Spleen (tissue), 11 donors: Measurements from ENCODE around the gene CACNA1A. TPM values are rescaled to one million over a fixed set of nuclear protein-coding genes. Genes with fewer than 3 reads are reported as not detected.
"Not testable (repeated sequence)": the region's sequence is repeated elsewhere in the genome, so short reads cannot be mapped to it uniquely, and the experiment has no call there.

Experiments
- DNase-seq: peaks from one replicate; pipeline ENCODE4 v3.0.0-alpha.2; 2020
- H3K27ac ChIP-seq, 8 donors: fragments of 200-600 bp; sonication (generic) in 7 of 8; 1 replicate in 4 of 8; 2 replicates in 4 of 8; pipeline versions ENCODE4 v1.5.0 to v1.8.0; 2016 to 2021; ENCODE audit warnings: inconsistent platforms in 4 of 8, mild to moderate bottlenecking in 4 of 8, moderate library complexity in 1 of 8
- H3K27me3 ChIP-seq, 7 donors: fragments of 200-600 bp; sonication (generic) in 6 of 7; replicated peaks in 1 of 7; 1 replicate in 4 of 7; 2 replicates in 3 of 7; pipeline versions ENCODE4 v1.5.0 to v1.8.0; 2016 to 2021; ENCODE audit warnings: inconsistent platforms in 3 of 7, mild to moderate bottlenecking in 1 of 7
- H3K36me3 ChIP-seq, 6 donors: fragments of 200-600 bp; sonication (generic) in 5 of 6; 1 replicate in 4 of 6; 2 replicates in 2 of 6; pipeline versions ENCODE4 v1.5.0 to v1.8.0; 2016 to 2021; ENCODE audit warnings: inconsistent platforms in 2 of 6
- H3K4me1 ChIP-seq, 6 donors: fragments of 200-600 bp; sonication (generic) in 5 of 6; 1 replicate in 3 of 6; 2 replicates in 3 of 6; pipeline versions ENCODE4 v1.5.0 to v1.8.0; 2016 to 2021; ENCODE audit warnings: inconsistent platforms in 3 of 6
- H3K4me3 ChIP-seq, 8 donors: fragments of 200-600 bp; sonication (generic) in 7 of 8; 1 replicate in 4 of 8; 2 replicates in 4 of 8; pipeline versions ENCODE4 v1.5.0 to v1.8.0; 2016 to 2021; ENCODE audit warnings: inconsistent platforms in 4 of 8, mild to moderate bottlenecking in 4 of 8, moderate library complexity in 2 of 8
- H3K9me3 ChIP-seq, 8 donors: fragments of 200-600 bp; sonication (generic) in 7 of 8; 1 replicate in 4 of 8; 2 replicates in 4 of 8; pipeline versions ENCODE4 v1.5.0 to v1.8.0; 2016 to 2021; ENCODE audit warnings: inconsistent platforms in 4 of 8
- POLR2A ChIP-seq, 3 donors: fragments of 450-650 bp; IDR thresholded peaks; one replicate each; pipeline ENCODE4 v1.5.1; 2017; ENCODE audit warnings: antibody characterized with exemption in 3 of 3, mild to moderate bottlenecking in 1 of 3
- POLR2AphosphoS5 ChIP-seq, 3 donors: sonication (generic); formaldehyde crosslinking; IDR thresholded peaks; one replicate each; pipeline ENCODE4 v1.5.1; 2017; ENCODE audit warnings: antibody characterized with exemption in 3 of 3
- WGBS, 5 donors: extraction: QIAGEN DNeasy Blood & Tissue Kit in 3 of 5; methylation state at CpG; one replicate each; pipeline versions ENCODE4 v1.1.5 to v1.1.7; 2013 to 2018; 5-methylcytosine and 5-hydroxymethylcytosine counted together
- intact Hi-C: fragments of 100-400 bp; cut with DNase I; formaldehyde crosslinking; loops from one replicate; pipeline ENCODE4 v1.15.0; 2023; ENCODE audit warnings: low total_unique reads
- polyA plus RNA-seq, 3 donors: library from polyadenylated mRNA; stranded (reverse); fragments of 200-250 nt; gene quantifications; one replicate each; pipeline ENCODE4 v1.2.1, GENCODE V29; 2013
- total RNA-seq, 7 donors: library from RNA; depleted of rRNA in 3 of 7; stranded (reverse); fragments of >200 nt in 3 of 7; fragmentation: NEBNext Ultra II Directional in 4 of 7; extraction: Animal tissue kit (Norgen Biotek cat#: 25700) in 4 of 7; gene quantifications; one replicate each; pipeline versions ENCODE4 v1.1.0 to v1.2.1, GENCODE V29; 2016 to 2021
- TF ChIP-seq, protein P1 (sequence below), 11 experiments: fragments of 200-600 bp in 7 of 11; fragments of 450-650 bp in 4 of 11; sonication (generic) in 4 of 11; IDR thresholded peaks in 8 of 11; conservative IDR thresholded peaks in 3 of 11; 1 replicate in 7 of 11; 2 replicates in 4 of 11; pipeline versions ENCODE4 v1.4.0 to v1.8.0; 2016 to 2021; ENCODE audit warnings: antibody characterized with exemption in 11 of 11, inconsistent platforms in 4 of 11, mild to moderate bottlenecking in 1 of 11
- donor health status: healthy with polysubstance abuse.
- donor health status: DM: no; HTN: no; CAD: no; lungs with moderate emphysema.
- donor health status: DM: no; HTN: no; CAD: no.
- donor health status: Bipolar disorder and iron deficiency.
- donor health status: healthy.
- donor health status: DM: no; HTN: no; CAD: no.
- donor health status: DM: yes; HTN: yes; CAD: no.

The CACNA1A gene
- total and polyA plus RNA-seq, 10 donors: 0.39 to 1.9 (median 0.75) TPM

DNA sequence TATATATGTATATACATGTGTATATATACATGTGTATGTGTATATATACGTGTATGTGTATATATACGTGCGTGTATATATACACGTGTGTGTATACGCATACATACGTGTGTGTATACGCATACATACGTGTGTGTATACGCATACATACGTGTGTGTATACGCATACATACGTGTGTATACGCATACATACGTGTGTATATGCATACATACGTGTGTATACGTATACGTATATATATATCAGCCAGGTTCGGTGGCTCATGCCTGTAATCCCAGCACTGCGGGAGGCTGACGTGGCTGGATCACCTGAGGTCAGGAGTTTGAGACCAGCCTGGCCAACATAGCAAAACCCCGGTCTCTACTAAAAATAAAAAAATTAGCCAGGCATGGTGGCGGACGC, 321.4 kb downstream of the CACNA1A start:
- H3K27ac ChIP-seq, H3K27me3 ChIP-seq, DNase-seq, intact Hi-C loops, H3K9me3 ChIP-seq, H3K36me3 ChIP-seq, H3K4me3 ChIP-seq: not testable (repeated sequence)
- WGBS, 5 donors: 83 to 96% (median 88%) methylated on average over 22 to 23 of the region's 23 CpGs
- peaks cover 10 to 44% (median 23%) of the 10 kb centered on the region in 6 donors for H3K4me1 ChIP-seq

DNA sequence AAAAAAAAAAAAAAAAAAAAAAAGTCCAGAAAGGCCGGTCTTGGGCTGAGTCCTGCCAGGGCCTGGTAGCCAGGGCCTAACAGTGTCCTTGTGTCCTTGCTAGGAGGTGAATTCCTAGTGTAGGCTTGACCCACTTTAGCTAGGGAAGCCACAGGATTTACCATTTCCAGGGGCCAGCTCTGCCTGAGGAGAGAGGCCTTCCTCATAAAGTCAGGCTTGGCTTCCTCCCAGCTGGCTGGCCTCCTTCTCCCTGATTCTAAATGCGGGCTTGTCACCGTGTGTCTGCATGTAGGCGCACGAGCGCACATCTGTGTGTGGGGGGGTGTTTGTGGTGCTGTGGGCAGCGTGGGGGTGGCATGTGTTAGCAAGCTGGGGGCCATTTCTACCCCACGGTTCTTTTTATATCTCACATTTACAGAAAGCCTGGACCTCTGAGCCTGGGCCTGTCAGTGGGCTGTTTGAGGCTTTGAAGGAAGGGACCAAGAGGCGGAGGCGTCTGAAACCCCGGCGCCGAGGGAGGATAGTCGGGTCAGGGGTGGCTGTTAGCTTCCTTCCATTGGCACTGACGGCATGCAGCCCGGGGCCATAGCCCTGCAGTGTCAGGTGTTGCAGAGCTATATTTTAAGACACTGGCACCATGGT, 324.4 kb downstream of the CACNA1A start:
- 5 to 10% (median 9%) methylated on average over 16 of the region's 16 CpGs for WGBS, 5 donors
- Histone ChIP-seq H3K36me3 (no peaks in the 10 kb centered on the region), H3K9me3 (no peaks in the 10 kb centered on the region), H3K4me1 (peaks cover 10 to 45% (median 25%) of the 10 kb centered on the region in 6 donors), H3K27me3 (no peaks in the 10 kb centered on the region), H3K4me3 (no peak overlapping the region), H3K27ac (peak overlapping the region in 7 of 8 donors; percentile 22 to 73 (median 61))
- peak; percentile 82 for DNase-seq
- no peak for TF ChIP-seq POLR2A (IDR thresholded peaks at IDR 0.05)
- TF ChIP-seq POLR2AphosphoS5 (IDR thresholded peaks at IDR 0.05): peak in 1 of 3 donors; percentile 42
- intact Hi-C loops: no loop called here

DNA sequence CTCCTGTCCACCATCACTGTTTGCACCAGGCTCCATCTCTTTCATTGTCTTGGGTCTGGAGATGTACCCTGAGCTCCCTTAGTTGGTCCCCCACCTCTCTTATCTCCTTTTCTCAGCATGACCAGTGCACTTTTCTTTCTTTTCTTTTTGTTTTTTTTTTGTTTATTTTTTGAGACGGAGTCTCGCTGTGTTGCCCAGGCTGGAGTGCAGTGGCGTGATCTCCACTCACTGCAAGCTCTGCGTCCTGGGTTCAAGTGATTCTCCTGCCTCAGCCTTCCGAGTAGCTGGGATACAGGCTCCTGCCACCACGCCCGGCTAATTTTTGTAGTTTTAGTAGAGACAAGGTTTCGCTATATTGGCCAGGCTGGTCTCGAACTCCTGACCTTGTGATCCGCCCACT, 328.0 kb downstream of the CACNA1A start:
- H3K27me3 ChIP-seq, H3K36me3 ChIP-seq, H3K9me3 ChIP-seq, intact Hi-C loops, H3K4me3 ChIP-seq, H3K27ac ChIP-seq, DNase-seq: not testable (repeated sequence)
- H3K4me1 ChIP-seq: peaks cover 10 to 61% (median 29%) of the 10 kb centered on the region in 6 donors
- WGBS, 5 donors: 93 to 97% (median 95%) methylated on average over 10 of the region's 10 CpGs

DNA sequence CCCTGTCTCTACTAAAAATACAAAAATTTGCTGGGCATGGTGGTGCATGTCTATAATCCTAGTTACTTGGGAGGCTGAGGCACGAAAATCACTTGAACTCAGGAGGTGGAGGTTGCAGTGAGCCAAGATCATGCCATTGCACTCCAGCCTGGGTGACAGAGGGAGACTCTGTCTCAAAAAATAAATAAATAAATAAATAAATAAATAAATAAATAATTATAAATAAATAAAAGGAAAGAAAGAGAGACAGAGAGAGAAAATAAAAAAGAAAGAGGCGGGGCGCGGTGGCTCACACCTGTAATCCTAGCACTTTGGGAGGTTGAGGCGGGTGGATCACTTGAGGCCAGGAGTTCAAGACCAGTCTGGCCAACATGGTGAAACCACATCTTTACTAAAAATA, 328.7 kb downstream of the CACNA1A start:
- peaks cover 16 to 66% (median 35%) of the 10 kb centered on the region in 6 donors for H3K4me1 ChIP-seq
- H3K36me3 ChIP-seq, intact Hi-C loops, DNase-seq, H3K27ac ChIP-seq, H3K4me3 ChIP-seq, H3K27me3 ChIP-seq, H3K9me3 ChIP-seq: not testable (repeated sequence)
- WGBS, 5 donors: 96 to 99% (median 98%) methylated on average over 5 of the region's 5 CpGs

DNA sequence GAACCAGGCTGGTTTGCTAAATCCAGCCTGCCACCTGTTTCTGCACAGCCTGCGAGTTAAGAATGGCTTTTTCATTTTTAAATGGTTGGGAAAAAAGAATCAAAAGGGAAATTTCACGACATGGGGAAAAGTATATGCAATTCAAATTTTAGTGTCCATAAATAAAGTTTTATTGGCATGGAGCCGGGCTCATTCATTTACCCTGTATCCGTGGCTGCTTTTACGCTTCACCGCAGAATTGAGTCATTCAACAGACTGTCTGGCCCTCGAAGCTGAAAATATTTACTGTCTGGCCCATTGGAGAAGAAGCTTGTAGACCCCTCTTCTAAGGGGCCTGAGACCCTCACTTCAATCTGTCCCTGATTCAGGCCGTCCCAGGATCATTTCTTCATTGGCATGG, 329.9 kb downstream of the CACNA1A start:
- Histone ChIP-seq H3K36me3 (no peaks in the 10 kb centered on the region), H3K27ac (no peak overlapping the region), H3K9me3 (no peaks in the 10 kb centered on the region), H3K27me3 (no peaks in the 10 kb centered on the region), H3K4me3 (no peak overlapping the region), H3K4me1 (peaks cover 14 to 66% (median 36%) of the 10 kb centered on the region in 6 donors)
- 82 to 94% (median 91%) methylated on average over 8 of the region's 8 CpGs for WGBS, 5 donors
- DNase-seq: no peak
- TF ChIP-seq, protein P1, sequence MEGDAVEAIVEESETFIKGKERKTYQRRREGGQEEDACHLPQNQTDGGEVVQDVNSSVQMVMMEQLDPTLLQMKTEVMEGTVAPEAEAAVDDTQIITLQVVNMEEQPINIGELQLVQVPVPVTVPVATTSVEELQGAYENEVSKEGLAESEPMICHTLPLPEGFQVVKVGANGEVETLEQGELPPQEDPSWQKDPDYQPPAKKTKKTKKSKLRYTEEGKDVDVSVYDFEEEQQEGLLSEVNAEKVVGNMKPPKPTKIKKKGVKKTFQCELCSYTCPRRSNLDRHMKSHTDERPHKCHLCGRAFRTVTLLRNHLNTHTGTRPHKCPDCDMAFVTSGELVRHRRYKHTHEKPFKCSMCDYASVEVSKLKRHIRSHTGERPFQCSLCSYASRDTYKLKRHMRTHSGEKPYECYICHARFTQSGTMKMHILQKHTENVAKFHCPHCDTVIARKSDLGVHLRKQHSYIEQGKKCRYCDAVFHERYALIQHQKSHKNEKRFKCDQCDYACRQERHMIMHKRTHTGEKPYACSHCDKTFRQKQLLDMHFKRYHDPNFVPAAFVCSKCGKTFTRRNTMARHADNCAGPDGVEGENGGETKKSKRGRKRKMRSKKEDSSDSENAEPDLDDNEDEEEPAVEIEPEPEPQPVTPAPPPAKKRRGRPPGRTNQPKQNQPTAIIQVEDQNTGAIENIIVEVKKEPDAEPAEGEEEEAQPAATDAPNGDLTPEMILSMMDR (IDR thresholded peaks at IDR 0.05 in 8 of 11, conservative IDR thresholded peaks at IDR 0.05 in 3 of 11): no peak
- TF ChIP-seq POLR2AphosphoS5 (IDR thresholded peaks at IDR 0.05) (no peak), POLR2A (IDR thresholded peaks at IDR 0.05) (no peak)
- intact Hi-C loops: no loop called here

DNA sequence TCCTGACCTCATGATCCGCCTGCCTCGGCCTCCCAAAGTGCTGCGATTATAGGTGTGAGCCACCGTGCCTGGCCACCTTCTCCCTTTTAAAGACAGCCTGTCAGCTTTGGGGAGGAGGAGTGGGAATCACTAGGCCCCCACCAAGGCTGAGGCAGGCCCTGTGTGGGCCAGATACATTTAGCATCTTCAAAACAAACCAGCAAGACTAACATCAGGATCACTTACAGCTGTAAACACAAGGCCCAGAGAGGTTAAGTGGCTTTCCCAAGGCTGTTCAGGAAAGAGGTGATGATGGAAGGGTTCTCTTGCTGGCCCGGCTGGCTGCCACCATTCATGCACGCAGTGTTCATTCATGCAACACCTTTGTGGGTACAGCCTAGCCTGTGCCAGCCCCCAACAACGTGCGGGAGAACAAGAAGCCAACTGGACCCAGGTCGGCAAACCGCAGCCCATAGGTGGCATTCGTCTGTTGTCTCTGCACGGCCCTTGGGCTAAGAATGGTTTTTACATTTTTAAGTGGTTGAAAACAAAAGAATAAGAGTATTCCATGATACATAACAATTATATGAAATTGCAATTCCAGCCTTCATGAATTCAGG, 333.0 kb downstream of the CACNA1A start:
- Histone ChIP-seq H3K36me3 (no peaks in the 10 kb centered on the region), H3K27me3 (no peaks in the 10 kb centered on the region), H3K4me1 (peaks cover 27 to 71% (median 55%) of the 10 kb centered on the region in 6 donors), H3K27ac (peak overlapping the region in 7 of 8 donors; percentile 63 to 97 (median 83)), H3K9me3 (no peaks in the 10 kb centered on the region), H3K4me3 (no peak overlapping the region)
- no peak for TF ChIP-seq POLR2A (IDR thresholded peaks at IDR 0.05)
- TF ChIP-seq, protein P1 (IDR thresholded peaks at IDR 0.05 in 8 of 11, conservative IDR thresholded peaks at IDR 0.05 in 3 of 11): no peak
- TF ChIP-seq POLR2AphosphoS5 (IDR thresholded peaks at IDR 0.05): no peak
- 71 to 85% (median 79%) methylated on average over 12 of the region's 12 CpGs for WGBS, 5 donors
- intact Hi-C loops: no loop called here
- DNase-seq: no peak
